T1000 (cell line): ENCODE data around the gene GRID1.

Experiments used
- DNase-seq: peaks from one replicate; lab custom pipeline; 2025; ENCODE audit warnings: mixed read lengths; lab: John Stamatoyannopoulos, UW

GRID1 gene

DNA sequence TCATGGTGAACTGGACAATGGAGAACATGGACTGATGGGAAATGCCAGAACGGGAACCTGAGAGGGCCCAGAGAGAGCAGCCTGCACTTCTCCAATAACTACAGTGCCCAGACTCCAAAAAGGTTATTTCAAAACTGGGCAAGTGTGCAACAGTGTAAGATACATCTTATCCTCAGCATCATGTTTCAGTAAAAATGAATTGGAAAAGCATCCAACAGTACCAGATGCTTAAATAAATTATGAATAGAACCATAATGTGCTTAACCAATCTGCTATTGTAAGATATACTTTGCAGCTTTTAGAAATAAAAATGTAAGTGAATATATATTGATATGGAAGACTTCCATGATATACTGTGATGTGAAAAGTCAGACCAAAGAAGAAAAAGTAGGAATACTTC lies 303.3 kb downstream of the GRID1 start:
- no peak for DNase-seq

DNA sequence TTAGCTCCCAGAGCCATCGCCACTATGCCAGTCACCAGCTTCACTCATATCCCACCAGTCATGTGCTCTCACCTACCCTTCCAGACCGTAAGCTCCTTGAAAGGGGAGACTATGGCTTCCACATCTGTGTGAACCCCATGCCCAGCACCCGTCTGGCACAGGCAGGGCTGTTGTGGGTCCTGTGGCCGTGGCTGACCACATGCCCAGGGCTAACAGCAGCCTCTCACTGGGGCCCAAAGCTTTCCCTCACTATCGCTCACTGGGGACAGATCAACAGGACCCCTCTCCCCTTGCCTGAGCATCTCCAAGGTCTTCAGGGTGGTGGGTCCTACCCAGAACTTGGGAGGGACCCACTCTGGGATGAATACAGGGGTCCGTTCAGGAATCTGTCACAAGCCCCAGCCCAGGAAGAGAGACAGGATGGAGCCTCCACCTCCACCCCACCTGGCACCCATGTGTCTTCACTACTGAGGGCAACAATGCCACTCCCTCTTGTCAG lies 303.9 kb downstream of the GRID1 start:
- DNase-seq = no peak

GRCh38 chr10:86062198-86062550 lies 304.4 kb downstream of the GRID1 start:
- DNase-seq = no peak

GRCh38 chr10:86061278-86062197 lies 305.1 kb downstream of the GRID1 start:
- DNase-seq = no peak

DNA sequence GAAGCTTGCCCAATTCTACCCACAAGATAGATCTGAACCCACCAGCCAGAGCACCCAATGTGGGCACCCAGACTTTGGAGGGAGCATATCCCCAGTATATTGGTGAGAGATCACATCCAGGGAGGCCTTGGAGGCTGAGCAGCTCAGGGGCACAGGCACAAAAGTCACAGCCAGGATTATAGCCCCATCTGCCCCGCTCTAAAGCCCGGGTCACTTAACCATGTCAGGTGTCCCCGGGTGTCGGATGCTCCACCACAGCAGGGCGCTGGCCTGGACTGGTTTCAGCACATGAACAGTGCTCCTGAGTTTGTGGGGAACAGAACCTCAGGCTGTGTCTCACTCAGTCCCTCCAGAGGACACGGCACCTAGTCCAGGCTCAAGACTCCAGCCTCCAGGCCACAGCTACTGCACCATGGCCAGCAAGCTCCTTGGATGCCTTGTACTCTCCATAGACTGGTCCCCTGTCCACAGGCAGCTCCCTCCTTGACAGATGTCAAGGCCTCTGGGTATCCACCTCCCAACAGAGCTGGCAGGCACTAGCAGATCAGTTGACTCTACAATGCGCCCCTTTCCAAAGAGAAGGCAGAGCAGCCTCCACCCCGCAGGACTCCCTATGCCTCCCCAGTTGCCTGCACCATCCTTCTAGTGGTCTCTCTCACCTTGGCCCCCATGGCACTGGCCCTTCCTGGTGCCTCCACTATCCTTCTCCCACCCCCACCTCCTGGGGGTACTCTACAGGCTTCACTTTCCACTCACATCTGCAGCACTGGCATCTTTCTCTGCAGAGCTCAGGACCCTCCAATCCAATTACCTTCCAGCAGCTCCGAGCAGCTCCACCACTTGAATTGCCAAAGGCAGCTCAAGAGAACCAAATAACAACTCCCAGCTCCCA lies 306.0 kb downstream of the GRID1 start:
- DNase-seq = no peak

GRCh38 chr10:86059892-86060291 lies 306.7 kb downstream of the GRID1 start:
- DNase-seq = no peak

GRCh38 chr10:86058964-86059363 lies 307.6 kb downstream of the GRID1 start:
- DNase-seq = no peak

DNA sequence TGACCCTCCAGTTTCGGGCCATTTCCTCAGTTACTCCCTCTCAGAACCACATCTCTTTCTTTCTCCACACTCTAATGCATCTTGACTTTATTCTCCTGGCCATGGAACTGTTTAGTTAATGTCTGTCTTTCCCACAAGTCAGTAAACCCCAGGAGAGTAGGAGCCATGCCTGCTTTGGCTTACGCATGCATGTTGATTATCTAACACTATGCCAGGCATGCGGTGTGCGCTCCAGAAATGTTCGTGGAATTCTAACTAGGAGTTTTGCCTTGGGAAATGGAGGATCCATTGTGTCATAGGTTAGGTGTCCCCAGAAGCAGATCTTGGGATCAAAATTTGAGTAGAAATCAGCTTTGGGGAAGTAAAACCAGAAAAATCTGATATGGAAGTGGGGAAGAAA lies 308.9 kb downstream of the GRID1 start:
- DNase-seq = no peak

DNA sequence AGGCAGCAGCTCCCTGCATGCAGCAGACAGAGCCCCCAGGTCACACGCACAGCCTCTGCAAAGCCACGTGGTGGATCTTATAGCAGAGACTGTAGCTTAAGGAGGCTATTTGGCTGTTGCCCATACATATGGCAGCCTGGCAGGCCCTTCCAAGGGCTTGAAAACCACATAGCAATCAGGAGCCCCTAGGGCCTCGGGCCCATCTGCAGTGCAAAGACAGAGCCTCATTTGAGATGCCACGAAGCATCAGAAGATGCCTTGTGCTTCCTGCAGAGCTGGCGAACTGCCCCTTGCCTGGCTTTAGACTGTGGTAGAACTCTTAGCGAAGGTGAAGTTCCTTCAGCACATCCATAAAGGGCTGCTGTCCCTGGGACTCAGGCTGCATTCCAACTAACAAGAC lies 309.9 kb downstream of the GRID1 start:
- DNase-seq = no peak

DNA sequence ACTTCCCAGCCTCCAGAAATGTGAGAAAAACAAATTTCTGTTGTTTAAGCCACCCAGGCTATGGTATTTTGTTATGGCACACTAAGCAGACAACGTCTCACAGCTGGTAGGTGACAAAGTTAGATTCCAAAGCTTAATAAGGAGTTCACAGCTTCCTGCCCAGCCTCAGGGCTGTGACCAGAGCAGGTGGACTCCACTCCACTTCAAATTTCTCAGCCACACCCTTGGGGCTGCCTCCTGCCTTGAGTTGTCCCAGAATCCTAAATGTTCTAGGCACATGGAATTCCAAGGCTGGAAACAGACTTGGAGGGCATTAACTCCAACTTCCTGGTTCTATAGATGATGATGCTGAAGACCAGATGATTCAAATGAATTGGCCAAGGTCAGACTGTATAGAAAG lies 310.7 kb downstream of the GRID1 start:
- no peak for DNase-seq

DNA sequence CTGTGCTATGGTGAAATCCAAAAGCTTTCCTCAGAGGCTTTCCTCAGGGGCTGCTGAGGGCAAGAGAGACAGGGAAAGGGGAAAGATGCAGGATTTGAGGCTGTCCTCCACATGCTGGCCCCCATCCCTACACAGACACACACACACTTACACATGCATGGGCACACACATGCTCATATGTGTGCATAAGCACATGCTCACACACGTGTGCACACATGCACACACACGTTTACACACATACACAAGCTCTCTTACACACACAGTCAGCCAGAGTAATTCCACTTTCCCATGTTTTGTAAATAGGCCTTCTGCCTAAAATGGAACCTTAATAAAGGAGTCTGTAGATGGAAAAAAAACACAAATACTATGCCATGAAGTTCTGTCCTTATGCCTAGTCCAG lies 312.9 kb downstream of the GRID1 start:
- DNase-seq = no peak

DNA sequence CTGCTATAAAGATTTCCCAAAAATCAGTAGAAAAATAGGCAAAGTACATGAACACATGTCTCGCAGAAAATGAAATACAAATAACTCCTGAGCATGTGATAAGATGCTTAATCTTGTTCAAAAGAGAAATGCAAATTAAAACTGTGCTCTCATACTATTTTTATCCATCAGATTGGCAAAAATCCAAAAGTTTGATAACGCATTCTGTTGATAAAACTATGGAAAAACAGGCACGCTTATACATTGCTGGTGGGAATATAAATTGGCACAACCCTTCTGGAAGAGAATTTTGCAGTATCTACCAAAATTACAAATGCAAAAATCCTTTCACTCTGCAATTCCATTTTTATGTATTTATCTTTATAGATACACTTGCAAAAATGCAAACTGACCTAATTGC lies 315.0 kb downstream of the GRID1 start:
- DNase-seq = no peak

GRCh38 chr10:86049442-86049841 lies 317.2 kb downstream of the GRID1 start:
- no peak for DNase-seq

GRCh38 chr10:86048973-86049372 lies 317.6 kb downstream of the GRID1 start:
- DNase-seq = no peak

GRCh38 chr10:86048571-86048970 lies 318.0 kb downstream of the GRID1 start:
- no peak for DNase-seq

- no peak for DNase-seq
Observed at GRCh38 chr10:86047588-86047987, 319.0 kb downstream of the GRID1 start.

GRCh38 chr10:86046845-86047460 lies 319.6 kb downstream of the GRID1 start:
- no peak for DNase-seq

DNA sequence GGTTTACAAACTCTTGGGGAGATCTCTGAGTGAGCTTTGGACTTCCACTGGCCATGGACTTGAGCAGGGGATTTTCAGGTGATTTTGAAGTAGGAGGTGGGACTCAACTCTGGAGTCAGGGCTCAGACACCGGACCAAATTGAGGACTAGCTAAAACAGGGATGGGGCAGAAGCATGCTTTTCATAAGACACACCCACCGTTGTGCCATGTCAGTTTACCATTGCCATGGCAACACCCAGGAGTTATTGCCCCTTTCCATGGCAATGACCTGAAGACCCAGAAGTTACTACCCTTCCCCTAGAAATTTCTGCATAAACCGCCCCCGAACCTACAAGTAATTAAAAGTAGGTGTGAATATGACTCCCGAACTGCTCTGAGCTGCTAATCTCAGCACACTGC lies 320.7 kb downstream of the GRID1 start:
- no peak for DNase-seq

- DNase-seq = no peak
Observed at GRCh38 chr10:86044029-86044428, 322.6 kb downstream of the GRID1 start.

GRCh38 chr10:86043236-86043635 lies 323.4 kb downstream of the GRID1 start:
- no peak for DNase-seq

DNA sequence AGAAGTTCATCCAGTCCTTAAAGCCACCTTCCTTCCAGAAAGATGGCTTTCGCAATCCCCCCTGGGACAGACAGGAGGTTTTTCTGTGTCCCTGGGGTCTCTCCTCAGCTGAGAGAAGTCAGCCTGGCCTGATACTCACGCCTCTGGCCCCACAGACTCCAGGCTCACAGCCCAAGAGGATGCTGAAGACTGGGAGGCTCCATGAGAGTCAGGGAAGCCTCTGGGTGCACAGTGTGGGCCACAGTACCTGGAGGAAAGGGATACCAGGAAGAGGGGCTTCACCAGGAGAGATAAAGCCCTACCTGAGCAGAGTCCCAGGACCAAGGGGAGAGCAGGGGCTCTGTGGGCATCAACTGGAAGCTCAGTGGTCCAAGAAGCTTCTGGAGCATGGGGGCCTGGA lies 324.4 kb downstream of the GRID1 start:
- no peak for DNase-seq

DNA sequence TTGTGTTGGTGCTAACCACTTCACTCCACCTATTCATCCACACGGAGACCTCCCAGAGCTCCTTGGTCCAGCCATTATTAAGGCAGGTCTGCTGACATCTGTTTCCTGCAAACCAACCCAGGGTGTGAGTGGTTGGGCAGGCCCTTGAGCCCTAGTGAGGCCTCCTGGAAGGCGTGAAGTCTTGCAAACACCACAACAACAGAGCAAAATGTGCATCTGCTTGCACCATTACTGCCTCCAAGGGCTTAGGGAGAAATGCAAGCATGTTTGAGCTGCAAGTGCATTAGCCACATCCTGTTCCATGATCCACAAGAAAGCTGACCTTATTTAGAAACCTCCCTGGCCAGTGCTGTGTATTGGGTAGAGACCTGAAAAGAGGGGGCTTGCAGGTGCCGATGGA lies 325.5 kb downstream of the GRID1 start:
- DNase-seq = no peak
